ENCODE data around the gene RABGAP1. TPM values are rescaled to one million over a fixed set of nuclear protein-coding genes. Genes with fewer than 3 reads are reported as not detected.
A peak's percentile ranks its signal among the peaks of the same experiment; 100 is the strongest.

The RABGAP1 gene
- total and polyA plus RNA-seq, 9 donors = 27.1 to 64.8 (median 59.0) TPM

DNA sequence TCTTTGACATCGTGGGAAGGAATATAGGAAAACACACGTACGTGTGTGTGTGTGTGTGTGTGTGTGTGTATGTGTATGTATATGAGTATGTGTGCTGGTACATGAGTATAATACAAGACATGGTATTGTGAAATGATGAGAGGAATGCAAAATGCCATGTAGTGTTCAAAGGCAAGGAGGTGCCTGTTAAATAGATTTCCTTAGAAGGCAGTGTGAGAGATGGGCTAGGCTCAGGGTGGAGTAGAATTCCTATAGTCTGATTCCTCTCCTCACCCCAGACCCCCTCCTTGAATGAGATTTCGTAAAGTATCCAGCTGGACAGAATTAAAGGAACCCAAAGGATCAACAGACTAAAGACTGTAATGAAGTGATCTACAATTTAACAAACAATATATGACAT lies 103.8 kb downstream of the RABGAP1 start:
- Histone ChIP-seq H3K27me3 (no peaks in the 10 kb centered on the region), H3K4me1 (ENCODE audit: insufficient read depth) (peaks cover 11% of the 10 kb centered on the region), H3K9me3 (no peaks in the 10 kb centered on the region), H3K36me3 (no peaks in the 10 kb centered on the region), H3K27ac (no peak overlapping the region), H3K4me3 (no peak overlapping the region)
- WGBS, 3 donors = 55 to 69% (median 68%) methylated on average over 4 of the region's 4 CpGs
- DNase-seq = no peak
- TF ChIP-seq, protein P1, sequence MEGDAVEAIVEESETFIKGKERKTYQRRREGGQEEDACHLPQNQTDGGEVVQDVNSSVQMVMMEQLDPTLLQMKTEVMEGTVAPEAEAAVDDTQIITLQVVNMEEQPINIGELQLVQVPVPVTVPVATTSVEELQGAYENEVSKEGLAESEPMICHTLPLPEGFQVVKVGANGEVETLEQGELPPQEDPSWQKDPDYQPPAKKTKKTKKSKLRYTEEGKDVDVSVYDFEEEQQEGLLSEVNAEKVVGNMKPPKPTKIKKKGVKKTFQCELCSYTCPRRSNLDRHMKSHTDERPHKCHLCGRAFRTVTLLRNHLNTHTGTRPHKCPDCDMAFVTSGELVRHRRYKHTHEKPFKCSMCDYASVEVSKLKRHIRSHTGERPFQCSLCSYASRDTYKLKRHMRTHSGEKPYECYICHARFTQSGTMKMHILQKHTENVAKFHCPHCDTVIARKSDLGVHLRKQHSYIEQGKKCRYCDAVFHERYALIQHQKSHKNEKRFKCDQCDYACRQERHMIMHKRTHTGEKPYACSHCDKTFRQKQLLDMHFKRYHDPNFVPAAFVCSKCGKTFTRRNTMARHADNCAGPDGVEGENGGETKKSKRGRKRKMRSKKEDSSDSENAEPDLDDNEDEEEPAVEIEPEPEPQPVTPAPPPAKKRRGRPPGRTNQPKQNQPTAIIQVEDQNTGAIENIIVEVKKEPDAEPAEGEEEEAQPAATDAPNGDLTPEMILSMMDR (IDR thresholded peaks at IDR 0.05) = no peak
- TF ChIP-seq EP300 (IDR thresholded peaks at IDR 0.05) = no peak
- TF ChIP-seq POLR2A (IDR thresholded peaks at IDR 0.05) = no peak
- intact Hi-C loops (cut with DNase I) = no loop called here

DNA sequence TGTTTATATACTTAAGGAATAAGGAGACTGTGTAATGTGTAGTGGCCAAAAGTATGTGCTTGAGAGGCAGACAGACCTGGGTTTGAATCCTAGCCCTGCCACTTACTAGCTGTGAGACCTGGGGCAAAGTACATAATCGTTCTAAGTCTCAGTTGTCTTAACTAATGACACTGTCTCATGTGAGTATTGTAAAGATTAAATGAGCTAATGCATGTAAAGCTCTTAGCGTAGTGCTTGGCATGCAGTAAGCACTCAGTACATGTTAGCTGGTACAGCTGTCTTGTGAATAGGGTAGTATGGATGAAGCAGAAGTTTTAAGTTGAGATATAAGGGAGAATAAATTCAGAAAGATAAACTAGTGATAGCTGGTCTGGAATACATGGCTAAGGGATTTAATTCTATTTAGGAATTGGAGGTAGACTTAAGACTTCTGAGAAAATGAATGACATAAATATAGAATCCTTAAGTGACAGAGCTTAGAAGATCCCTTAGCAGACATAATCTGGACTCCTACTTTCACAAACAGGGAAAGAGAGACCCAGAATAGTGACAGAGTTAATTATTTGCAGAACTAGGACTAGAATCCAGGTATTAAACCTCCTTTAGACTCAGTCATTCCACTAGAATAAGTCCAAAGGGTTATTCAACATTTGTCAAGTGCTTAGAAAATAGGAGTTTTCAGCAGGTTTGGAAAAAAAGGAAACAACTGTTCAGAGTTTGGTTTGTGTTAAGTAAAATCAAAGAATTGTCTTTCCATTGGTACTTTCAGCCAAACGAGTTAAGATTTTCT lies 105.8 kb downstream of the RABGAP1 start:
- Histone ChIP-seq H3K36me3 (no peaks in the 10 kb centered on the region), H3K27ac (no peak overlapping the region), H3K4me1 (ENCODE audit: insufficient read depth) (peaks cover 13% of the 10 kb centered on the region), H3K4me3 (no peak overlapping the region), H3K9me3 (no peaks in the 10 kb centered on the region), H3K27me3 (no peaks in the 10 kb centered on the region)
- 67 to 77% (median 68%) methylated on average over 3 of the region's 3 CpGs for WGBS, 3 donors
- intact Hi-C loops (cut with DNase I) = no loop called here
- TF ChIP-seq EP300 (IDR thresholded peaks at IDR 0.05) (no peak), POLR2A (IDR thresholded peaks at IDR 0.05) (no peak)
- TF ChIP-seq, protein P1 (IDR thresholded peaks at IDR 0.05) = no peak
- no peak for DNase-seq

DNA sequence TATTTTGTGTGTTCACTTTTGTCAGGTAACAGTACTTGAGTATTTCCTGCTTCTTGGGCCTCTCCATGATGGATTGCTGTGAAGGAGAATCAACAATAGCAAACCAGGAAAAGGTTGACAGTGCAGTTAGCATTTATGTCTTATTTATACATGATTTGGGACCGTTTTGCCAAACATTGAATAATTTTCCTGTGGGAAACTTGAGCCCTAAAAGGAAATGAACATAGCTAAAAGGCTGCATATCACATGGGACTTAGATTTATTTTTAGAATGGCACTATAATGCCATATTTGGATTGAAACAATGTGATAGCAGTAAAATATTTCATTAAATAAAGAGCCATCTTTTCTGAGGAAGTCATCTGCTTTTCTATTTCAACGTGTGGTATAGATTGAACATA lies 107.9 kb downstream of the RABGAP1 start:
- Histone ChIP-seq H3K4me1 (ENCODE audit: insufficient read depth) (peaks cover 13% of the 10 kb centered on the region), H3K9me3 (no peaks in the 10 kb centered on the region), H3K4me3 (no peak overlapping the region), H3K27me3 (no peaks in the 10 kb centered on the region), H3K27ac (no peak overlapping the region), H3K36me3 (no peaks in the 10 kb centered on the region)
- 2 to 14% (median 8%) methylated on average over 2 of the region's 2 CpGs for WGBS, 3 donors
- no peak for DNase-seq
- TF ChIP-seq EP300 (IDR thresholded peaks at IDR 0.05) (no peak), POLR2A (IDR thresholded peaks at IDR 0.05) (no peak)
- TF ChIP-seq, protein P1 (IDR thresholded peaks at IDR 0.05) = no peak
- intact Hi-C loops (cut with DNase I) = no loop called here

GRCh38 chr9:123049589-123050222 lies 108.9 kb downstream of the RABGAP1 start:
- DNase-seq = peak in 1 of 5 donors; percentile 42
- intact Hi-C loops (cut with DNase I) = no loop called here
- no peaks in the 10 kb centered on the region for H3K27me3 ChIP-seq
- peaks cover 10% of the 10 kb centered on the region for H3K4me1 ChIP-seq (ENCODE audit: insufficient read depth)
- TF ChIP-seq, protein P1 (IDR thresholded peaks at IDR 0.05) = no peak
- TF ChIP-seq POLR2A (IDR thresholded peaks at IDR 0.05) = no peak
- no peak for TF ChIP-seq EP300 (IDR thresholded peaks at IDR 0.05)
- no peaks in the 10 kb centered on the region for H3K36me3 ChIP-seq
- H3K27ac ChIP-seq = peak overlapping the region in 1 of 2 donors; percentile 18
- no peaks in the 10 kb centered on the region for H3K9me3 ChIP-seq
- no peak overlapping the region for H3K4me3 ChIP-seq
- WGBS, 3 donors = 8 to 10% (median 10%) methylated on average over 3 of the region's 3 CpGs
